K562 (cell line): ENCODE data around the gene DPM2. TPM values are rescaled to one million over a fixed set of nuclear protein-coding genes. Genes with fewer than 3 reads are reported as not detected.
A peak's percentile ranks its signal among the peaks of the same experiment; 100 is the strongest.

Experiments
- CBX2 ChIP-seq: fragments of 200-600 bp; sonication (generic); IDR thresholded peaks from one replicate; pipeline ENCODE4 v1.6.1; 2012; ENCODE audit warnings: mild to moderate bottlenecking, low read length, inconsistent platforms; ENCODE audit not compliant: insufficient read depth, poor library complexity, severe bottlenecking
- CHD2 ChIP-seq: IDR thresholded peaks from 2 replicates; pipeline ENCODE4 v1.6.1; 2011; ENCODE audit warnings: low read depth, low read length
- DDX20 ChIP-seq: fragments of 450-650 bp; IDR thresholded peaks from 2 replicates; pipeline ENCODE4 v1.6.1; 2016; ENCODE audit warnings: missing genetic modification characterization, low read depth, mild to moderate bottlenecking, missing compliant biosample characterization, moderate library complexity
- DPF2 ChIP-seq: fragments of 450-650 bp; IDR thresholded peaks from 2 replicates; pipeline ENCODE4 v1.6.1; 2016
- HDAC1 ChIP-seq, 2 experiments: fragments of 450-650 bp; IDR thresholded peaks; 2 replicates each; pipeline ENCODE4 v1.6.1; 2016 to 2017; ENCODE audit warnings: inconsistent platforms in 1 of 2, mild to moderate bottlenecking in 1 of 2, moderate library complexity in 1 of 2
- HOXB6 ChIP-seq: fragments of 250-450 bp; sonication (Bioruptor Pico); IDR thresholded peaks from 2 replicates; pipeline ENCODE4 v1.5.1; 2022; ENCODE audit warnings: mild to moderate bottlenecking, borderline replicate concordance
- RFX1 ChIP-seq: fragments of 450-650 bp; IDR thresholded peaks from 2 replicates; pipeline ENCODE4 v1.6.1; 2016; ENCODE audit warnings: mild to moderate bottlenecking, moderate library complexity
- SPI1 ChIP-seq: IDR thresholded peaks from 2 replicates; pipeline ENCODE4 v1.6.1; 2011; ENCODE audit warnings: low read depth, low read length, control low read depth, borderline replicate concordance
- SRSF1 ChIP-seq: fragments of 200-400 bp; formaldehyde crosslinking; IDR thresholded peaks from 2 replicates; pipeline ENCODE4 v1.6.1; 2017; ENCODE audit warnings: mild to moderate bottlenecking, low read depth, low read length, moderate library complexity
- ZC3H4 ChIP-seq: sonication (generic); formaldehyde crosslinking; IDR thresholded peaks from 2 replicates; pipeline ENCODE4 v1.9.0; 2021; ENCODE audit warnings: missing genetic modification reagents, borderline replicate concordance
- ZNF707 ChIP-seq: fragments of 250-450 bp; sonication (Bioruptor Pico); conservative IDR thresholded peaks from 2 replicates; pipeline ENCODE4 v1.8.0; 2022; ENCODE audit warnings: inconsistent platforms, mild to moderate bottlenecking, moderate library complexity
- polyA plus RNA-seq, 8 experiments: library from polyadenylated mRNA; depleted of rRNA in 4 of 8; stranded (reverse) in 5 of 8; unstranded in 3 of 8; fragments of >200 nt; fragmentation: Nextera tagmentation in 2 of 8; fragmentation: Illumina TruSeq in 1 of 8; extraction: Ambion mirVana in 2 of 8; extraction: Trizol in 1 of 8; gene quantifications; 2 replicates each; pipeline versions ENCODE4 v1.2.1 to v1.2.3, GENCODE V29; 2011 to 2014; ENCODE audit warnings: inconsistent platforms in 1 of 8, missing spikeins in 1 of 8
- total RNA-seq, 7 experiments: library from RNA; depleted of rRNA in 6 of 7; stranded (reverse); fragments of >200 nt in 6 of 7; fragmentation: Illumina TruSeq in 2 of 7; extraction: Trizol in 2 of 7; gene quantifications; 2 replicates each; pipeline versions ENCODE4 v1.2.1 to v1.2.3, GENCODE V29; 2011 to 2021; ENCODE audit warnings: low replicate concordance in 1 of 7
- TF ChIP-seq, protein P1 (sequence below): fragments of 450-650 bp; IDR thresholded peaks from 2 replicates; pipeline ENCODE4 v1.6.1; 2017; ENCODE audit warnings: antibody characterized with exemption, mild to moderate bottlenecking
- TF ChIP-seq, protein P2 (sequence below): sonication (generic); formaldehyde crosslinking; IDR thresholded peaks from 2 replicates; pipeline ENCODE4 v1.8.1; 2022; ENCODE audit warnings: missing genetic modification reagents
- TF ChIP-seq, protein P3 (sequence below): fragments of 250-450 bp; sonication (Bioruptor Pico); IDR thresholded peaks from 2 replicates; pipeline ENCODE4 v1.4.0; 2020; ENCODE audit warnings: mild to moderate bottlenecking, moderate library complexity, borderline replicate concordance

Gene DPM2
- total and polyA plus RNA-seq, 9 of the 15 experiments (the other 6 are each of a cell fraction or from before 2014, with no cell fraction given) = 43.5 to 126 (median 71.1) TPM

DNA sequence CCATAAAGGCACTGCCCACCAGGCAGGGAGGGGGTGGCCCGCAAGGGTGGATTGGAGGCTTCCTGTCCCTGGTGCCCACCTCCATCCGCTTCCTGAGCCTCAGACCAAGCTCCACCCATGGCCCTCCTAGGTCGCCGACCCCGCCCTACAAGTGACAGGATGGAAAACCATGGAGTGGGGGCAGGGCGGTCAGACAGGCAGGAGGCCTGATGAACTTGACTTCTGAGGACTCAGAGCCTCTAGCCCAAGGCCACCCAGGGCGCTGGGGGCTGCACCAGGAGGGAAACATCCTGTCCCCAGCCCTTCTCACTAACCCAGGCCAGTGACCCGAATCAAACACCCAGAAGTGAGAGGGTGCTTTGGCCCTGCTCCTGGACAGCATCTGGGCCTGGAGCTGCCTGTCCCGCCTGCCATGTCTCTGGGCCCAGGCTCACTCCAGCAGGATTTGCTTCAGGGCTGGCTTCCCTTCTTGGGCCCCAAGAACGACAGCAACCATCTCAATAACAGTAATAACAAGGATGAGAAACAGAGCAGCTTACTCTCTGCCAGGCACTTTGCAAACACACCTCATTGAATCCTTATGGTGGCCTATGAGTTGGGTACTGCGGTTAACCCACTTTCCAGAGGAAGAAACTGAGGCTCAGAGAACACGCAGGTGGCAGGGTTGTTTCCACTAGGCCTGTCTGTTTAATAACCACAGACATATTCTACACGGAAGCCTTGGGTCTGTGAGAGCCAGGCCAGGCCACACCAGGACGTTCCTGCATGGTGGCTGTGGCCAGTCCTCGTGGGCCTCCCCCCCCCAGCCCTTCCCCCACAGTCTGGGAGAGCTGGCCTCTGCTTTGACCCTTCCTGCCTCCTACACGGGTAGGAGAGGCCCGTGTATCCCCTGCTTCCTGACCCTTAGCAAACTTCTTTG is 33.8 kb downstream of the DPM2 start (continued):
- TF ChIP-seq, protein P1, sequence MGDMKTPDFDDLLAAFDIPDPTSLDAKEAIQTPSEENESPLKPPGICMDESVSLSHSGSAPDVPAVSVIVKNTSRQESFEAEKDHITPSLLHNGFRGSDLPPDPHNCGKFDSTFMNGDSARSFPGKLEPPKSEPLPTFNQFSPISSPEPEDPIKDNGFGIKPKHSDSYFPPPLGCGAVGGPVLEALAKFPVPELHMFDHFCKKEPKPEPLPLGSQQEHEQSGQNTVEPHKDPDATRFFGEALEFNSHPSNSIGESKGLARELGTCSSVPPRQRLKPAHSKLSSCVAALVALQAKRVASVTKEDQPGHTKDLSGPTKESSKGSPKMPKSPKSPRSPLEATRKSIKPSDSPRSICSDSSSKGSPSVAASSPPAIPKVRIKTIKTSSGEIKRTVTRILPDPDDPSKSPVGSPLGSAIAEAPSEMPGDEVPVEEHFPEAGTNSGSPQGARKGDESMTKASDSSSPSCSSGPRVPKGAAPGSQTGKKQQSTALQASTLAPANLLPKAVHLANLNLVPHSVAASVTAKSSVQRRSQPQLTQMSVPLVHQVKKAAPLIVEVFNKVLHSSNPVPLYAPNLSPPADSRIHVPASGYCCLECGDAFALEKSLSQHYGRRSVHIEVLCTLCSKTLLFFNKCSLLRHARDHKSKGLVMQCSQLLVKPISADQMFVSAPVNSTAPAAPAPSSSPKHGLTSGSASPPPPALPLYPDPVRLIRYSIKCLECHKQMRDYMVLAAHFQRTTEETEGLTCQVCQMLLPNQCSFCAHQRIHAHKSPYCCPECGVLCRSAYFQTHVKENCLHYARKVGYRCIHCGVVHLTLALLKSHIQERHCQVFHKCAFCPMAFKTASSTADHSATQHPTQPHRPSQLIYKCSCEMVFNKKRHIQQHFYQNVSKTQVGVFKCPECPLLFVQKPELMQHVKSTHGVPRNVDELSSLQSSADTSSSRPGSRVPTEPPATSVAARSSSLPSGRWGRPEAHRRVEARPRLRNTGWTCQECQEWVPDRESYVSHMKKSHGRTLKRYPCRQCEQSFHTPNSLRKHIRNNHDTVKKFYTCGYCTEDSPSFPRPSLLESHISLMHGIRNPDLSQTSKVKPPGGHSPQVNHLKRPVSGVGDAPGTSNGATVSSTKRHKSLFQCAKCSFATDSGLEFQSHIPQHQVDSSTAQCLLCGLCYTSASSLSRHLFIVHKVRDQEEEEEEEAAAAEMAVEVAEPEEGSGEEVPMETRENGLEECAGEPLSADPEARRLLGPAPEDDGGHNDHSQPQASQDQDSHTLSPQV = peak; percentile 88
- TF ChIP-seq CBX2 (no peak), ZC3H4 (CRISPR knock-in tag) (no peak), SPI1 (no peak), HDAC1 (IDR thresholded peaks at IDR 0.05) (peak in 1 of 2 experiments; percentile 34; a peak in 2 of 4 replicates), RFX1 (no peak), SRSF1 (no peak), ZNF707 (no peak), DDX20 (tag) (no peak), CHD2 (no peak), HOXB6 (CRISPR knock-in tag) (no peak), DPF2 (peak; percentile 70)
- TF ChIP-seq, protein P2, sequence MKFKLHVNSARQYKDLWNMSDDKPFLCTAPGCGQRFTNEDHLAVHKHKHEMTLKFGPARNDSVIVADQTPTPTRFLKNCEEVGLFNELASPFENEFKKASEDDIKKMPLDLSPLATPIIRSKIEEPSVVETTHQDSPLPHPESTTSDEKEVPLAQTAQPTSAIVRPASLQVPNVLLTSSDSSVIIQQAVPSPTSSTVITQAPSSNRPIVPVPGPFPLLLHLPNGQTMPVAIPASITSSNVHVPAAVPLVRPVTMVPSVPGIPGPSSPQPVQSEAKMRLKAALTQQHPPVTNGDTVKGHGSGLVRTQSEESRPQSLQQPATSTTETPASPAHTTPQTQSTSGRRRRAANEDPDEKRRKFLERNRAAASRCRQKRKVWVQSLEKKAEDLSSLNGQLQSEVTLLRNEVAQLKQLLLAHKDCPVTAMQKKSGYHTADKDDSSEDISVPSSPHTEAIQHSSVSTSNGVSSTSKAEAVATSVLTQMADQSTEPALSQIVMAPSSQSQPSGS (CRISPR knock-in tag) = no peak
- TF ChIP-seq, protein P3, sequence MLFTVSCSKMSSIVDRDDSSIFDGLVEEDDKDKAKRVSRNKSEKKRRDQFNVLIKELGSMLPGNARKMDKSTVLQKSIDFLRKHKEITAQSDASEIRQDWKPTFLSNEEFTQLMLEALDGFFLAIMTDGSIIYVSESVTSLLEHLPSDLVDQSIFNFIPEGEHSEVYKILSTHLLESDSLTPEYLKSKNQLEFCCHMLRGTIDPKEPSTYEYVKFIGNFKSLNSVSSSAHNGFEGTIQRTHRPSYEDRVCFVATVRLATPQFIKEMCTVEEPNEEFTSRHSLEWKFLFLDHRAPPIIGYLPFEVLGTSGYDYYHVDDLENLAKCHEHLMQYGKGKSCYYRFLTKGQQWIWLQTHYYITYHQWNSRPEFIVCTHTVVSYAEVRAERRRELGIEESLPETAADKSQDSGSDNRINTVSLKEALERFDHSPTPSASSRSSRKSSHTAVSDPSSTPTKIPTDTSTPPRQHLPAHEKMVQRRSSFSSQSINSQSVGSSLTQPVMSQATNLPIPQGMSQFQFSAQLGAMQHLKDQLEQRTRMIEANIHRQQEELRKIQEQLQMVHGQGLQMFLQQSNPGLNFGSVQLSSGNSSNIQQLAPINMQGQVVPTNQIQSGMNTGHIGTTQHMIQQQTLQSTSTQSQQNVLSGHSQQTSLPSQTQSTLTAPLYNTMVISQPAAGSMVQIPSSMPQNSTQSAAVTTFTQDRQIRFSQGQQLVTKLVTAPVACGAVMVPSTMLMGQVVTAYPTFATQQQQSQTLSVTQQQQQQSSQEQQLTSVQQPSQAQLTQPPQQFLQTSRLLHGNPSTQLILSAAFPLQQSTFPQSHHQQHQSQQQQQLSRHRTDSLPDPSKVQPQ (CRISPR knock-in tag) = no peak
